Neuron (in vitro differentiated cells): ENCODE measurements around the gene ZNF768.
A peak's percentile ranks its signal among the peaks of the same experiment; 100 is the strongest.
"Not testable (repeated sequence)": the region's sequence is repeated elsewhere in the genome, so short reads cannot be mapped to it uniquely, and the experiment has no call there.

Experiments
- H2AFZ ChIP-seq: one replicate; pipeline ENCODE4 v1.6.1; 2013; ENCODE audit warnings: low read depth, mild to moderate bottlenecking, inconsistent platforms, low read length, moderate library complexity
- H3K27me3 ChIP-seq: one replicate; pipeline ENCODE4 v1.6.1; 2013; ENCODE audit warnings: low read length; ENCODE audit not compliant: insufficient read depth
- H3K36me3 ChIP-seq: one replicate; pipeline ENCODE4 v1.6.1; 2013; ENCODE audit warnings: low read length; ENCODE audit not compliant: insufficient read depth
- H3K4me1 ChIP-seq: one replicate; pipeline ENCODE4 v1.6.1; 2013; ENCODE audit warnings: low read length; ENCODE audit not compliant: insufficient read depth
- H3K4me3 ChIP-seq: 2 replicates; pipeline ENCODE4 v1.5.1; 2013; ENCODE audit warnings: mild to moderate bottlenecking, low read length, moderate library complexity
- H3K9me3 ChIP-seq: one replicate; pipeline ENCODE4 v1.6.1; 2013; ENCODE audit warnings: low read length

ZNF768 gene

GRCh38 chr16:30548416-30549253, 22.3 kb upstream of the ZNF768 start:
- Histone ChIP-seq H3K9me3 (peaks cover 3% of the 10 kb centered on the region), H3K4me3 (no peak overlapping the region), H2AFZ (no peak overlapping the region), H3K36me3 (peaks cover 4% of the 10 kb centered on the region), H3K27me3 (no peaks in the 10 kb centered on the region), H3K4me1 (peaks cover 9% of the 10 kb centered on the region)

DNA sequence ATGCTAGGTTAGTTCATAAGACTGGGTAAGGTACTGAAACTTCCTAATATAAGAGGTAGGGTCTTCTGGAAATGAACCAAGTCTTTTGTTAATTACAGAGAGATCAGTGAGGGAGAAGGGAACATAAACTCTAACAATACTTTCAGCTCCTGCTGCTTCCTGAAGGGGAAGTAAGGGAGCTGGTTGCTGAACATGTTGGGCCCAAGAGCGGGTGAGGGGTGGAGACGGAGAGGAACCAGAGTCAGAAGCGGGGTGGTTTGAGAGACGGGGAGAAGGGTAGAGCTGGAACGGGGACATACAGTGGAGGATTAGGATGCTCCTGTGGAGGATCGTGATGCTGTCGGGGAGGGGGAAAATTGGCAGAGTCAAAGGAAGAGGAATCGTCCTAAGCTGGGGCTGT, 19.7 kb upstream of the ZNF768 start:
- H3K9me3 ChIP-seq: no peaks in the 10 kb centered on the region
- H3K4me1 ChIP-seq: peaks cover 20% of the 10 kb centered on the region
- no peaks in the 10 kb centered on the region for H3K27me3 ChIP-seq
- H3K36me3 ChIP-seq: no peaks in the 10 kb centered on the region
- H3K4me3 ChIP-seq: no peak overlapping the region
- H2AFZ ChIP-seq: no peak overlapping the region

DNA sequence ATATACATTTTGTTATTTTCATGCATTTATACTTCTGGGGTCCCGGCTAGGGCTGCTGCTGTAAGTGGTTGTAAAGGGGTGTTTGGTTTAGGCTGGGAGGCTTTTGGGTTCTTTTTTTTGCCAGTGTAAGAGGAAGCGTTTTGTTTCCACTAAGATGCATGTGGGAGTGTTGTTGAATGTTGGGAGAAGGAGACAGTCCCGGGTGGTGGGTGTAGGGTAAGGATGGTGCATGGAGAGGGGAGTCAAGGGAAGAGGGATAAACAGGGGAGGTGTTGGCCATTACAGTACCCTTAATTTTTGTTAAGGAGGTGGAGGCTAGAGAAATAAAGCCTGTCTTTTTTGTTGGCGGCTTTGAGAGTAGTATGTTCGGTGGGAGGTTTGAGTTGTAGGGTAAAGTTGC, 16.7 kb upstream of the ZNF768 start:
- no peak overlapping the region for H2AFZ ChIP-seq
- H3K36me3 ChIP-seq: no peaks in the 10 kb centered on the region
- no peaks in the 10 kb centered on the region for H3K9me3 ChIP-seq
- peaks cover 23% of the 10 kb centered on the region for H3K4me1 ChIP-seq
- no peak overlapping the region for H3K4me3 ChIP-seq
- no peaks in the 10 kb centered on the region for H3K27me3 ChIP-seq

DNA sequence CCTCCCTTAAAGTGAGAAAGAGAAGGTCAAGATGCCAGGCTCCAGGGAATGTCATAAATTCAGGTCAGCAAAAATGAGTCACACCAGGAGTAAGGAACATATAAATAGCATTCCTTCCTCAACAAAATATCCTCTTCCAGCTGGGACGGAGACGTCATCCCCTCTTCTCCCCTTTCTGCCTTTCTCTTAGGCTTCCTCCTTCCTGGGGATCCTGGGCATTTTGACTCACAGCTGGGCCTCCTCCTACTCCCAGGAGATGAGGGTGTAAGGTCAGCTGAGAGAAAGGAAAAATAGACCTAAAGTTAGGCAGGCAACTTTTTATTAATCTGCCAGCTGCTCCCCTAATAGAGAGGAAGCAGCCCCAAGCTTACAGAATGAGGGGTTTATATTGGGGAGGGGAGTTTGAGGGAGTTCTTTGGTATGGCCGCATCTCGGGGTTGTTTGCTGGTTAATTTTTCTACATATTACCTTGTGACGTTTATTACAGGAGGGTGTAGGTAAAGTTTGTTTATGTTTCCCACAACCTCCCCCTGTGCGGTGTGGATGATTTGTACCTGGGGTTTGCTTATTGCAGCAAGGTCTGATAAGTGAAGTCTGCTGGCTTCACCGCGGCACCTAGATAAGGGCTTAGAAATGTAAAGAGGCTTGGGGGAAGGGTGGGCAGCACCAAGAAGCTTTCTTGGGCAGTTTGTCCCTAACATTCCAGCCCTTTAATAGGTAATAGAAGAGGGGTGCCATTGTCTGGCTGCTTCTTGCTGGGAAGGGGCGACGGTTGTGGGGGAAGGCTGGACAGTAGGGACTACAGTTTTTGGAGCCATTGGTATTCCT, 15.3 kb upstream of the ZNF768 start:
- H3K4me1 ChIP-seq: peaks cover 23% of the 10 kb centered on the region
- H3K4me3 ChIP-seq: no peak overlapping the region
- H3K36me3 ChIP-seq: no peaks in the 10 kb centered on the region
- peak overlapping the region; percentile 43 for H2AFZ ChIP-seq
- no peaks in the 10 kb centered on the region for H3K9me3 ChIP-seq
- no peaks in the 10 kb centered on the region for H3K27me3 ChIP-seq

DNA sequence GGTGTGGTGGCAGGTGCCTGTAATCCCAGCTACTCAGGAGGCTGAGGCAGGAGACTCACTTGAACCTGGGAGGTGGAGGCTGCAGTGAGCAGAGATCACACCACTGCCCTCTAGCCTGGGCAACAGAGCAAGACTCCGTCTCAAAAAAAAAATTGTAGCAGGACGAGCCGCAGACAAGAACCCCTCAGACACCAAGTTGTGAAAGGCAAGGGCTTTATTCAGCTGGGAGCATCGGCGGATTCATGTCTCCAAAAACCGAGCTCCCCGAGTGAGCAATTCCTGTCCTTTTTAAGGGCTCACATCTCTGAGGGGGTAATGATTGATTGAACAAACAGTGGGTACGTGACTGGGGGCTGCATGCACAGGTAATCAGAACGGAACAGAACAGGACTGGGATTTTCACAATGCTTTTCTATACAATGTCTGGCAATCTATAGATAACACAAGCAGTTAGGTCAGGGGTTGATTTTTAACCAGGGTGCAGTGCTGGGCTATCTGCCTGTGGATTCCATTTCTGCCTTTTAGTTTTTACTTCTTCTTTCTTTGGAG, 14.6 kb upstream of the ZNF768 start:
- H3K4me3 ChIP-seq: not testable (repeated sequence)

DNA sequence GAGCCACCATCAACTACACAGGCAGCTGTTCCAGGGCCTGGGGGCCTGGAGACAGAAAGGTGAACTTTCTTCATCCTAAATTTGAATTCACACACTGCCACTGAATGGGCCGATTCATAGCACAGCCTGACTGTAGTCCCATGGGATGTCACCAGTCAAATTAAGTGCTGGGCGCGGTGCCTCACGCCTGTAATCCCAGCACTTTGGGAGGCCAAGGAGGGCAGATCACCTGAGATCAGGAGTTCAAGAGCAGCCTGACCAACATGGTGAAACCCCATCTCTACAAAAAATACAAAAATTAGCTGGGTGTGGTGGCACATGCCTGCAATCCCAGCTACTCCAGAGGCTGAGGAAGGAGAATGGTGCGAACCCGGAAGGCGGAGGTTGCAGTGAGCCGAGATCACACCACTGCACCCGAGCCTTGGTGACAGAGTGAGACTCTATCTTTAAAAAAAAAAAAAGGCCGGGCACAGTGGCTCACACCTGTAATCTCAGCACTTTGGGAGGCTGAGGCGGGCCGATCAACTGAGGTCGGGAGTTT, 13.7 kb upstream of the ZNF768 start:
- peaks cover 28% of the 10 kb centered on the region for H3K4me1 ChIP-seq
- H3K36me3 ChIP-seq, H3K4me3 ChIP-seq, H3K27me3 ChIP-seq, H2AFZ ChIP-seq, H3K9me3 ChIP-seq: not testable (repeated sequence)

More for the DNA sequence above, 14.6 kb upstream of the ZNF768 start:
- not testable (repeated sequence) for H3K27me3 ChIP-seq, H3K36me3 ChIP-seq, H3K9me3 ChIP-seq, H2AFZ ChIP-seq
- H3K4me1 ChIP-seq: peaks cover 23% of the 10 kb centered on the region

GRCh38 chr16:30539000-30539964, 12.9 kb upstream of the ZNF768 start:
- no peak overlapping the region for H2AFZ ChIP-seq
- no peaks in the 10 kb centered on the region for H3K27me3 ChIP-seq
- H3K36me3 ChIP-seq: no peaks in the 10 kb centered on the region
- H3K4me1 ChIP-seq: peaks cover 21% of the 10 kb centered on the region
- H3K9me3 ChIP-seq: no peaks in the 10 kb centered on the region
- no peak overlapping the region for H3K4me3 ChIP-seq

DNA sequence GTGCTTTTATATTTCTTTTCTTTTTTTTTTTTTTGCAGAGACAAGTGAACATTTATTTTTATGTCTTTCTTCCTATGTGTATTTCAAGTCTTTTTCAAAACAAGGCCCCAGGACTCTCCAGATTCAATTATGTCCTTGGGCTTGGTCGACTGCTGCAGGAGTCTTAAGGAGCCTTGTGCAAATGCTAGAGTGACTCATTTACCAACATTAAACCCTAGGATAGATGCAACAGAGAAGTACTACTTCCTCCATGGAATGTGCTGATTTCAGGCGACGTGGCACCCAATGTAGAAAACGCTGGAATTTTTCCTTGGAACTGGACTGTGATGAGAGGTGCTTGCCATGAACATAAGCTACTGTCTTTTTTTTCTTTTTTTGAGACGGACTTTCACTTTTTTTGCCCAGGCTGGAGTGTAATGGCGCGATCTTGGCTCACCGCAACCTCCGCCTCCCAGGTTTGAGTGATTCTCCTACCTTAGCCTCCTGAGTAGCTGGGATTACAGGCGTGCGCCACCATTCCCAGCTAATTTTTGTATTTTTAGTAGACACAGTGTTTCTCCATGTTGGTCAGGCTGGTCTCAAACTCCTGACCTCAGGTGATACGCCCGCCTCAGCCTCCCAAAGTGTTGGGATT, 10.1 kb upstream of the ZNF768 start:
- not testable (repeated sequence) for H2AFZ ChIP-seq, H3K36me3 ChIP-seq, H3K9me3 ChIP-seq, H3K4me3 ChIP-seq, H3K27me3 ChIP-seq
- peaks cover 14% of the 10 kb centered on the region for H3K4me1 ChIP-seq

DNA sequence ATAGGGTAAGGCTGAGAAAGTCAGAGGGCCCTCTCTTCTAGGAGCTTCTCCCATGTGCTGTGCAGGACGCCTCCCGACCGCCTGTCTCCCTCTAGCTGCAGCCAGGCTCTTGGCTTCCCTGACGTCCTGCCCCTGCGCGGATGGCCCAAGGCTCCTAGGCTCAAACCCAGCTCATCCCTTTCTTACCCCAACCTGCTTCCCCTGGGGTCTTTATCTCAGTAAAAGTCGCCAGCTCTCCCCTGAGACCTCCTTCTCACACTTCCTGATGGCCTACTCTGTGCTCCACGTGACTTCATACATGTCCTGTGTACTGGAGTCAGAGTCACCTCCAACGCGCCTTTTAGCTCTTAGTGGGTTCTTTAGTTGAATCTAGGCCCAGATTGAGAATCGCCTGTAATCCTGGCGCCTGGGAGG, 9.4 kb upstream of the ZNF768 start:
- Histone ChIP-seq H2AFZ (peak overlapping the region; percentile 78), H3K27me3 (no peaks in the 10 kb centered on the region), H3K36me3 (no peaks in the 10 kb centered on the region), H3K4me1 (peaks cover 7% of the 10 kb centered on the region), H3K4me3 (peak overlapping the region; percentile 63), H3K9me3 (no peaks in the 10 kb centered on the region)

DNA sequence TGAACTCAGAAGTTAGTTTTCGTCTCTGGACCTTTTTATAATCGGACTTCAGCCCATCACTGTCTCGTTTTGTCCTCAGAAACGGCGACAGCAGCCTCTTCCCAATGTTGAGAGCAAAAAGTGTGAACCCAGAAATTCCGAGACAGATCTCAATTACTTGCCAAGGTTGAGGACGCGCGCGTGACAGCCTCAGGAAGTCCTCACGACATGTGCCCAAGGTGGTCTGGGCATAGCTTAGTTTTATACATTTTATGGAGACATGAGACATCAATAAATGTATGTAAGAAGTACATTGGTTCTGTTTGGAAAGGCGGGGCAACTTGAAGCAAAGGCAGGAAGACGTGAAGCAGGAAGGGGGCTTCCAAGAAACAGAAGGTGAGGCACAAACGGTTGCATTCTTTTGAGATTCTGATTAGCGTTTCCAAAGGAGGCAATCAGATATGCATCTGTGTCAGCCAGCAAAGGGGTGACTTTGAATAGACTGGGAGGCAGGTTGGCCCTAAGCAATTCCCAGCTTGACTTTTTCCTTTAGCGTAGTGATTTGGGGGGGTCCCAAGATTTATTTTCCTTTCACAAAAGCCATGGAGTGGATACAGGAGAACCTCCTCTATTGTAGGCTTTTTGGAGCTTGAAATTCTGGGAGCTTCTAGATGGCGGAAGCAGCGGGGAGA, 8.9 kb upstream of the ZNF768 start:
- Histone ChIP-seq H3K36me3 (no peaks in the 10 kb centered on the region), H3K4me1 (peaks cover 7% of the 10 kb centered on the region), H3K4me3 (peak overlapping the region; percentile 63), H3K27me3 (no peaks in the 10 kb centered on the region), H3K9me3 (no peaks in the 10 kb centered on the region), H2AFZ (peak overlapping the region; percentile 78)

DNA sequence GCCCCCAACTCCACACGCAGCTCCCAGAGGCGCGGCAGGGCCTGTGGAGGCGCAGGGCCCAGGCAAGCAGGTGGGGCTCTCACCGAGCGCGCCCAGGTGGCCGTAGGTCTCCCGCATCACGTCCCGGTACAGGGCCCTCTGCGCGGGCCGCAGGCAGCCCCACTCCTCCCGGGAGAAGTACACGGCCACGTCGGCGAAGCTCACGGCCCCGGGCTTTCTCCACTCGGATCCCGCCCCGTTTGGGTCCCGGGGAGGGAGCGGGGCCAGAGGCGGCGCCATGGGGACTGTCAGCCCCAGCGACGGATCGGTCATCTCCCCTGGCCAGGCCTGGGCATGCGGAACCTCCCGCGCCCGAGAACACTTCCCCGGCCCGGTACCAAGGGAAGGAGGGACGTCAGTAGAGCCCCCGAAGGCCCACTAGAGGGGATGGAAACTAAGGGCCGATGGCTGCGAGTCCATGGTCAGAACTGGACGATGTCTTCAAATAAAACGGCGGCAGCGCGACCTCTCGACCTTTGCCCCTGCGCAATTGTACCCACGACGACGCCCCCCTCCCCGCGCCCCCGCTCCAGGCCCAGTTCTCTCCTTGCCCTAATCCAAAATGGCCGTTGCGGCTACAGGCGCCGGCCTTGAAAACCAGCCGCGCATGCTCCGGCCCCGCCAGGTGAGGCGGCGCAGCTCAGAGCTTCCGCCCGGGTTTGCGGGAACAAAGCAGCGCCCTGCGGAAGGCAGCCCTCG, 8.2 kb upstream of the ZNF768 start, which contains the start of gene ZNF747:
Gene ZNF747, minus strand, starts transcription at position 491 of the 738 bp plus-strand sequence. Its CDS starts 179 bp downstream, at position 312.
- Histone ChIP-seq H3K36me3 (no peaks in the 10 kb centered on the region), H3K9me3 (no peaks in the 10 kb centered on the region), H3K4me1 (peaks cover 7% of the 10 kb centered on the region), H3K4me3 (peak within 1 kb of the TSS; percentile 63), H3K27me3 (no peaks in the 10 kb centered on the region), H2AFZ (peak within 1 kb of the TSS; percentile 78)
